A549 (cell line): ENCODE results near the gene CNKSR1.

Source experiments
- CHD4 ChIP-seq: fragments of 200-600 bp; sonication (generic); IDR thresholded peaks from 2 replicates; pipeline ENCODE4 v1.6.1; 2016; ENCODE audit warnings: antibody characterized with exemption, mild to moderate bottlenecking, borderline replicate concordance
- CTCF ChIP-seq: fragments of >200 bp; sonication (Bioruptor Twin); formaldehyde crosslinking; IDR thresholded peaks from 3 replicates; pipeline ENCODE4 v1.5.1; 2016
- KDM1A ChIP-seq: fragments of 200-600 bp; sonication (generic); IDR thresholded peaks from 2 replicates; pipeline ENCODE4 v1.6.1; 2016; ENCODE audit warnings: low read depth, mild to moderate bottlenecking
- POLR2AphosphoS2 ChIP-seq: conservative IDR thresholded peaks from 2 replicates; pipeline ENCODE4 v1.6.1; 2012; ENCODE audit warnings: low read length, improper control_type of control experiment, inconsistent platforms
- RNF2 ChIP-seq: fragments of 200-600 bp; sonication (generic); IDR thresholded peaks from 2 replicates; pipeline ENCODE4 v1.6.1; 2016; ENCODE audit warnings: low read depth, mild to moderate bottlenecking, antibody characterized with exemption, moderate library complexity, borderline replicate concordance
- ZNF302 ChIP-seq: fragments of 250-450 bp; sonication (Bioruptor Pico); IDR thresholded peaks from 2 replicates; pipeline ENCODE4 v1.9.0; 2021; ENCODE audit warnings: inconsistent platforms, mild to moderate bottlenecking, moderate library complexity

DNA sequence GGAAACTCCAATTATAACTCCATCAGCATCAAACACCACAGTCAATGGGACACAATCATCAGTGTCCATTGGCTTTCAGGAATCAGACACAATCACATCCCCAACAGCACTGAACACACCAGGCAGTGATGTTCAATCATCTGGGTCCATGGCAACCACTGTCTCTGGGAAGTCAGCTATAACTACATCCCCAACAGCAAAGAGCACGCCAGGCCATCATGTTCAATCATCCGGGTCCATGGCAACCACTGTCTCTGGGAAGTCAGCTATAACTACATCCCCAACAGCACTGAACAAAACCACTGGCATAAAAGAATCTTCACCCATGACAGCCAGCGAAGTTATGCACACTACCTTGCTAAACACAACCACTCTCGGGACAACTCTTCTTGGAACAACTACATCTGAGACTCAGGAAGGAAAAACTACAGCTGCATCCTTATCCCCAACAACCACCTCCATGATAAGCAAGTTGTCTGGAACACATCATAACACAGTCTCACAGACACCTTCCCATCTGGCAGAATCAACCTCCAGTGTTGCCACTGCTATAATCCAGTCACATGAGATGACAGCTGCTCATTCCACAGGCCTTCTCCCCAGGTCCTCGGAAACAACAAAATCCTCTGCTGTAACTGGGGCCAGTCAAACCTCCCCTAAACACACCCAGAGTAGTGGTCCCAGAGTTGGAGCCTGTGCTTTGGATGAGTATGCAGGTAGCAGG, 33.0 kb downstream of the CNKSR1 start:
- TF ChIP-seq CTCF = no peak
- TF ChIP-seq ZNF302 = no peak
- no peak for TF ChIP-seq POLR2AphosphoS2
- no peak for TF ChIP-seq KDM1A
- TF ChIP-seq RNF2 = no peak
- no peak for TF ChIP-seq CHD4
